VCaP (cell line): ENCODE results near the gene ENAH.
A peak's percentile ranks its signal among the peaks of the same experiment; 100 is the strongest.

Experiments used
- H3K27ac ChIP-seq: fragments of 450-650 bp; 2 replicates; pipeline ENCODE4 v1.5.1; 2017
- CTCF ChIP-seq: fragments of 450-650 bp; conservative IDR thresholded peaks from 2 replicates; pipeline ENCODE4 v1.5.1; 2017; ENCODE audit warnings: mild to moderate bottlenecking, moderate library complexity

Gene ENAH

GRCh38 chr1:225449261-225449660 is 203.7 kb downstream of the ENAH start:
- H3K27ac ChIP-seq, result no peak overlapping the region
- no peak for TF ChIP-seq CTCF

GRCh38 chr1:225448146-225448805 is 204.6 kb downstream of the ENAH start:
- TF ChIP-seq CTCF, result no peak
- peak overlapping the region; percentile 71 for H3K27ac ChIP-seq

GRCh38 chr1:225447650-225448089 is 205.3 kb downstream of the ENAH start:
- H3K27ac ChIP-seq, result peak overlapping the region; percentile 71
- 0 out of 2 replicates have a peak, but pooled peaks have one; percentile 10 for TF ChIP-seq CTCF

- H3K27ac ChIP-seq, result peak overlapping the region; percentile 71
- no peak for TF ChIP-seq CTCF
Measured at GRCh38 chr1:225446981-225447615, 205.8 kb downstream of the ENAH start.

- peak overlapping the region; percentile 71 for H3K27ac ChIP-seq
- TF ChIP-seq CTCF, result no peak
Measured at GRCh38 chr1:225446595-225446960, 206.3 kb downstream of the ENAH start.

- H3K27ac ChIP-seq, result peak overlapping the region; percentile 71
- TF ChIP-seq CTCF, result no peak
Measured at GRCh38 chr1:225445639-225446594, 207.0 kb downstream of the ENAH start.

GRCh38 chr1:225442123-225442505 is 210.8 kb downstream of the ENAH start:
- H3K27ac ChIP-seq, result no peak overlapping the region
- TF ChIP-seq CTCF, result no peak
